HEK293 (cell line): ENCODE results near the gene TCERG1L.

Source experiments
- CTCF ChIA-PET: fragments of 350-600 bp; formaldehyde crosslinking; extraction: SDS; loops from one replicate; lab custom pipeline; 2021; ENCODE audit warnings: antibody characterized with exemption; lab: Yijun Ruan, JAX
- POLR2A ChIA-PET: fragments of 300-600 bp; formaldehyde crosslinking; extraction: SDS; loops from one replicate; lab custom pipeline; 2020; ENCODE audit warnings: antibody characterized with exemption, inconsistent platforms; lab: Yijun Ruan, JAX
- H3K27ac ChIP-seq: fragments of 200-500 bp; sonication (Bioruptor generic); 2 replicates; pipeline ENCODE4 v1.5.1; 2014; ENCODE audit warnings: low read depth, low read length, control low read depth, inconsistent platforms; ENCODE audit errors: extremely low read depth
- H3K36me3 ChIP-seq, 2 experiments: fragments of 200-500 bp in 1 of 2; sonication (Bioruptor generic) in 1 of 2; 1 replicate in 1 of 2; 2 replicates in 1 of 2; pipeline ENCODE4 v1.5.1; 2014 to 2017; ENCODE audit warnings: inconsistent platforms in 2 of 2, low read length in 2 of 2; ENCODE audit not compliant: control insufficient read depth in 2 of 2, insufficient read depth in 1 of 2
- H3K4me1 ChIP-seq: fragments of 200-500 bp; sonication (Bioruptor generic); 2 replicates; pipeline ENCODE4 v1.5.1; 2014; ENCODE audit warnings: mild to moderate bottlenecking, low read length, inconsistent platforms; ENCODE audit not compliant: control insufficient read depth, insufficient read depth
- H3K4me3 ChIP-seq: 2 replicates; pipeline ENCODE4 v1.5.1; 2011; ENCODE audit warnings: low read depth, mild to moderate bottlenecking, control low read depth, low read length, moderate library complexity
- H3K9me3 ChIP-seq: fragments of 200-500 bp; sonication (Bioruptor generic); 2 replicates; pipeline ENCODE4 v1.5.1; 2014; ENCODE audit warnings: low read depth, low read length, inconsistent platforms; ENCODE audit not compliant: control insufficient read depth, insufficient read depth
- TRIM28 ChIP-seq: IDR thresholded peaks from 2 replicates; pipeline ENCODE4 v1.6.1; 2011; ENCODE audit warnings: low read length, control low read depth, borderline replicate concordance
- YY2 ChIP-seq: fragments of 450-650 bp; formaldehyde crosslinking; IDR thresholded peaks from 2 replicates; pipeline ENCODE4 v1.5.1; 2016; ENCODE audit warnings: missing biosample characterization, missing genetic modification characterization
- ZIC2 ChIP-seq: fragments of 450-650 bp; formaldehyde crosslinking; IDR thresholded peaks from 2 replicates; pipeline ENCODE4 v1.5.1; 2016; ENCODE audit warnings: missing biosample characterization, missing genetic modification characterization
- ZNF121 ChIP-seq: fragments of 450-650 bp; formaldehyde crosslinking; IDR thresholded peaks from 2 replicates; pipeline ENCODE4 v1.5.1; 2016; ENCODE audit warnings: missing biosample characterization, missing genetic modification characterization
- ZNF174 ChIP-seq: fragments of 450-650 bp; formaldehyde crosslinking; IDR thresholded peaks from 2 replicates; pipeline ENCODE4 v1.5.0; 2017; ENCODE audit warnings: missing biosample characterization, mild to moderate bottlenecking, missing genetic modification characterization
- ZNF433 ChIP-seq: fragments of 450-650 bp; formaldehyde crosslinking; IDR thresholded peaks from 2 replicates; pipeline ENCODE4 v1.5.1; 2016; ENCODE audit warnings: missing biosample characterization, missing genetic modification characterization, low read depth
- ZNF501 ChIP-seq: fragments of 450-650 bp; formaldehyde crosslinking; IDR thresholded peaks from 2 replicates; pipeline ENCODE4 v1.5.1; 2016; ENCODE audit warnings: missing biosample characterization, missing genetic modification characterization
- ZNF585B ChIP-seq: fragments of 450-650 bp; formaldehyde crosslinking; IDR thresholded peaks from 2 replicates; pipeline ENCODE4 v1.5.1; 2016; ENCODE audit warnings: missing biosample characterization, missing genetic modification characterization
- ZNF624 ChIP-seq: fragments of 450-650 bp; formaldehyde crosslinking; IDR thresholded peaks from 2 replicates; pipeline ENCODE4 v1.5.1; 2017; ENCODE audit warnings: missing biosample characterization, missing genetic modification characterization
- ZNF658 ChIP-seq: fragments of 450-650 bp; formaldehyde crosslinking; IDR thresholded peaks from 2 replicates; pipeline ENCODE4; 2016; ENCODE audit warnings: missing biosample characterization, missing genetic modification characterization
- ZNF76 ChIP-seq: fragments of 450-650 bp; formaldehyde crosslinking; IDR thresholded peaks from 2 replicates; pipeline ENCODE4; 2016; ENCODE audit warnings: low read depth, missing biosample characterization, missing genetic modification characterization, borderline replicate concordance
- ZNF777 ChIP-seq: fragments of 450-650 bp; formaldehyde crosslinking; IDR thresholded peaks from 2 replicates; pipeline ENCODE4 v1.5.1; 2017; ENCODE audit warnings: missing biosample characterization, missing genetic modification characterization, borderline replicate concordance
- ZSCAN16 ChIP-seq: fragments of 450-650 bp; formaldehyde crosslinking; IDR thresholded peaks from 2 replicates; pipeline ENCODE4 v1.5.1; 2016; ENCODE audit warnings: missing biosample characterization, missing genetic modification characterization
- ZSCAN23 ChIP-seq: fragments of 450-650 bp; formaldehyde crosslinking; IDR thresholded peaks from 2 replicates; pipeline ENCODE4 v1.5.1; 2016; ENCODE audit warnings: missing biosample characterization, missing genetic modification characterization
- TF ChIP-seq, protein P1 (sequence below): fragments of 450-650 bp; formaldehyde crosslinking; IDR thresholded peaks from 2 replicates; pipeline ENCODE4 v1.5.1; 2017; ENCODE audit warnings: missing biosample characterization, missing genetic modification characterization
- TF ChIP-seq, protein P2 (sequence below): fragments of 450-650 bp; formaldehyde crosslinking; IDR thresholded peaks from 2 replicates; pipeline ENCODE4 v1.5.1; 2016; ENCODE audit warnings: missing biosample characterization, missing genetic modification characterization
- TF ChIP-seq, protein P3 (sequence below): fragments of 450-650 bp; formaldehyde crosslinking; IDR thresholded peaks from 2 replicates; pipeline ENCODE4 v1.5.1; 2016; ENCODE audit warnings: missing biosample characterization, missing genetic modification characterization
- TF ChIP-seq, protein P4 (sequence below): fragments of 450-650 bp; formaldehyde crosslinking; IDR thresholded peaks from 2 replicates; pipeline ENCODE4 v1.5.1; 2016; ENCODE audit warnings: missing biosample characterization, missing genetic modification characterization

The TCERG1L gene

DNA sequence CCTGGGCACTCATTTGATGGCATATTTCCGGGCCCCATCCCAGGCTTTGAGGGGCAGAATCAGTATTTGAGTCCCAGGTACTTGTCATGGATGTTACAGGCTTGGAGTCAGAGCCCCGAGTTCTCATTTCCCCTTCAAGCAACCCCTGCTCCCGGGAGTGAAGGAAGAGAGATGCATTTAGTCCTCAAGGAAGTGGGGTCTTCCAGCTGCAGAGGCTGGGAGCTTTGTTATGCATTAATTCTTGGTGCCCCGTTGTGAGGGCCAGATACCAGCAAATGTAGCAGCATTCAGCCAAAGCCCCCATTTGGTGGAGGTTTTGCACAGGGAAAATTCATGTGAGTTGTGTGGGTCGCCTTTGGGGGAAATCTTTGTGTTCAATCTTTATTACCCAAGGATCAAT is 38.7 kb upstream of the TCERG1L start (continued):
- TF ChIP-seq ZNF433 (tag by site-specific recombination): no peak

DNA sequence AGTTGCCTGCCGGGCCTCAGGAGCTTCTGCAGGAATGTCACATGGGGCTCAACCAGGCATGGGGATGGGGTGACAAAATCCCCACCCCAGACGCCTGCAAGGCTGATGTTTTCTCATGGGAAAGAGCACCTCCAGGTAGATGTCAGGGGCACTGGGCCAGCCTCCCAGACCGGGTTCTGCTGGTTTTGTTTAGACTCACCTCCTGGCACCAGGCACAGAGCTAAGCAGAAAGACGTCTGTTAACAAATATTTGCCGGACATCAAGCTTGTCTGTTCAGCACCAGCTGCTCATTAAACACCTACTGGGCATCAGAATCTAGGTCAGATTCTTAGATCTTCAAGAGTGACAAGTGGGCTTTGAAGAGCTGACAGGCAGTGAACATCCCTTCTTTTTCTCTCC is 34.9 kb upstream of the TCERG1L start:
- no peak for TF ChIP-seq ZNF624
- TF ChIP-seq, protein P1, sequence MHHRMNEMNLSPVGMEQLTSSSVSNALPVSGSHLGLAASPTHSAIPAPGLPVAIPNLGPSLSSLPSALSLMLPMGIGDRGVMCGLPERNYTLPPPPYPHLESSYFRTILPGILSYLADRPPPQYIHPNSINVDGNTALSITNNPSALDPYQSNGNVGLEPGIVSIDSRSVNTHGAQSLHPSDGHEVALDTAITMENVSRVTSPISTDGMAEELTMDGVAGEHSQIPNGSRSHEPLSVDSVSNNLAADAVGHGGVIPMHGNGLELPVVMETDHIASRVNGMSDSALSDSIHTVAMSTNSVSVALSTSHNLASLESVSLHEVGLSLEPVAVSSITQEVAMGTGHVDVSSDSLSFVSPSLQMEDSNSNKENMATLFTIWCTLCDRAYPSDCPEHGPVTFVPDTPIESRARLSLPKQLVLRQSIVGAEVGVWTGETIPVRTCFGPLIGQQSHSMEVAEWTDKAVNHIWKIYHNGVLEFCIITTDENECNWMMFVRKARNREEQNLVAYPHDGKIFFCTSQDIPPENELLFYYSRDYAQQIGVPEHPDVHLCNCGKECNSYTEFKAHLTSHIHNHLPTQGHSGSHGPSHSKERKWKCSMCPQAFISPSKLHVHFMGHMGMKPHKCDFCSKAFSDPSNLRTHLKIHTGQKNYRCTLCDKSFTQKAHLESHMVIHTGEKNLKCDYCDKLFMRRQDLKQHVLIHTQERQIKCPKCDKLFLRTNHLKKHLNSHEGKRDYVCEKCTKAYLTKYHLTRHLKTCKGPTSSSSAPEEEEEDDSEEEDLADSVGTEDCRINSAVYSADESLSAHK (tag by site-specific recombination): no peak
- TF ChIP-seq ZNF585B (tag by site-specific recombination): no peak
- TF ChIP-seq ZSCAN23 (tag by site-specific recombination): no peak
- TF ChIP-seq YY2 (tag by site-specific recombination): no peak
- no peak for TF ChIP-seq ZNF174 (tag by site-specific recombination)
- TF ChIP-seq, protein P2, sequence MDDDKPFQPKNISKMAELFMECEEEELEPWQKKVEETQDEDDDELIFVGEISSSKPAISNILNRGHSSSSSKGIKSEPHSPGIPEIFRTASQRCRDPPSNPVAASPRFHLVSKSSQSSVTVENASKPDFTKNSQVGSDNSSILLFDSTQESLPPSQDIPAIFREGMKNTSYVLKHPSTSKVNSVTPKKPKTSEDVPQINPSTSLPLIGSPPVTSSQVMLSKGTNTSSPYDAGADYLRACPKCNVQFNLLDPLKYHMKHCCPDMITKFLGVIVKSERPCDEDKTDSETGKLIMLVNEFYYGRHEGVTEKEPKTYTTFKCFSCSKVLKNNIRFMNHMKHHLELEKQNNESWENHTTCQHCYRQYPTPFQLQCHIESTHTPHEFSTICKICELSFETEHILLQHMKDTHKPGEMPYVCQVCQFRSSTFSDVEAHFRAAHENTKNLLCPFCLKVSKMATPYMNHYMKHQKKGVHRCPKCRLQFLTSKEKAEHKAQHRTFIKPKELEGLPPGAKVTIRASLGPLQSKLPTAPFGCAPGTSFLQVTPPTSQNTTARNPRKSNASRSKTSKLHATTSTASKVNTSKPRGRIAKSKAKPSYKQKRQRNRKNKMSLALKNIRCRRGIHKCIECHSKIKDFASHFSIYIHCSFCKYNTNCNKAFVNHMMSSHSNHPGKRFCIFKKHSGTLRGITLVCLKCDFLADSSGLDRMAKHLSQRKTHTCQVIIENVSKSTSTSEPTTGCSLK: no peak
- TF ChIP-seq, protein P3, sequence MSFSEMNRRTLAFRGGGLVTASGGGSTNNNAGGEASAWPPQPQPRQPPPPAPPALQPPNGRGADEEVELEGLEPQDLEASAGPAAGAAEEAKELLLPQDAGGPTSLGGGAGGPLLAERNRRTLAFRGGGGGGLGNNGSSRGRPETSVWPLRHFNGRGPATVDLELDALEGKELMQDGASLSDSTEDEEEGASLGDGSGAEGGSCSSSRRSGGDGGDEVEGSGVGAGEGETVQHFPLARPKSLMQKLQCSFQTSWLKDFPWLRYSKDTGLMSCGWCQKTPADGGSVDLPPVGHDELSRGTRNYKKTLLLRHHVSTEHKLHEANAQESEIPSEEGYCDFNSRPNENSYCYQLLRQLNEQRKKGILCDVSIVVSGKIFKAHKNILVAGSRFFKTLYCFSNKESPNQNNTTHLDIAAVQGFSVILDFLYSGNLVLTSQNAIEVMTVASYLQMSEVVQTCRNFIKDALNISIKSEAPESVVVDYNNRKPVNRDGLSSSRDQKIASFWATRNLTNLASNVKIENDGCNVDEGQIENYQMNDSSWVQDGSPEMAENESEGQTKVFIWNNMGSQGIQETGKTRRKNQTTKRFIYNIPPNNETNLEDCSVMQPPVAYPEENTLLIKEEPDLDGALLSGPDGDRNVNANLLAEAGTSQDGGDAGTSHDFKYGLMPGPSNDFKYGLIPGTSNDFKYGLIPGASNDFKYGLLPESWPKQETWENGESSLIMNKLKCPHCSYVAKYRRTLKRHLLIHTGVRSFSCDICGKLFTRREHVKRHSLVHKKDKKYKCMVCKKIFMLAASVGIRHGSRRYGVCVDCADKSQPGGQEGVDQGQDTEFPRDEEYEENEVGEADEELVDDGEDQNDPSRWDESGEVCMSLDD: no peak
- no peak overlapping the region for H3K27ac ChIP-seq
- POLR2A ChIA-PET: no interaction called here
- H3K4me1 ChIP-seq: no peaks in the 10 kb centered on the region
- no peaks in the 10 kb centered on the region for H3K9me3 ChIP-seq
- CTCF ChIA-PET: no interaction called here
- H3K36me3 ChIP-seq: no peaks in the 10 kb centered on the region
- H3K4me3 ChIP-seq: no peak overlapping the region

DNA sequence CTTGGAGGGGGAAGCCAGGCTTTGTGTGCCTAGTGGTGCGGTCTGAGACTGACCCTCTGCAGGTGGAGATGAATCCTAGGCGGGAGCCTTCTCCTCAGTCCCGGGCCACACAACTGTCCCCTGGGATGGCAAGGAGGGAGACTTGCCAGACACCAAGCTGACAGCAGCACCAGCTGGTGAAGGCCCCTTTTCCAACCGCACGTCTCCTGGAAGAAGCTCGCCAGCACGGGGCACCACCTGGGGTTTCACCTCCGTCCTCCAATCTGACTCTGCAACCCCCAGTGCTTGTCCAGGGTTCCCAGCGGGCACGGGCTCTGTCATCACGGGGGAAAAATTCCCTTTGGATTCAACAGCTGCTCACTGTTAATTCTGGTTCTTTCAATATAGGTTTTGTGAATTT is 34.2 kb upstream of the TCERG1L start:
- H3K36me3 ChIP-seq: no peaks in the 10 kb centered on the region
- H3K4me3 ChIP-seq: no peak overlapping the region
- TF ChIP-seq, protein P4, sequence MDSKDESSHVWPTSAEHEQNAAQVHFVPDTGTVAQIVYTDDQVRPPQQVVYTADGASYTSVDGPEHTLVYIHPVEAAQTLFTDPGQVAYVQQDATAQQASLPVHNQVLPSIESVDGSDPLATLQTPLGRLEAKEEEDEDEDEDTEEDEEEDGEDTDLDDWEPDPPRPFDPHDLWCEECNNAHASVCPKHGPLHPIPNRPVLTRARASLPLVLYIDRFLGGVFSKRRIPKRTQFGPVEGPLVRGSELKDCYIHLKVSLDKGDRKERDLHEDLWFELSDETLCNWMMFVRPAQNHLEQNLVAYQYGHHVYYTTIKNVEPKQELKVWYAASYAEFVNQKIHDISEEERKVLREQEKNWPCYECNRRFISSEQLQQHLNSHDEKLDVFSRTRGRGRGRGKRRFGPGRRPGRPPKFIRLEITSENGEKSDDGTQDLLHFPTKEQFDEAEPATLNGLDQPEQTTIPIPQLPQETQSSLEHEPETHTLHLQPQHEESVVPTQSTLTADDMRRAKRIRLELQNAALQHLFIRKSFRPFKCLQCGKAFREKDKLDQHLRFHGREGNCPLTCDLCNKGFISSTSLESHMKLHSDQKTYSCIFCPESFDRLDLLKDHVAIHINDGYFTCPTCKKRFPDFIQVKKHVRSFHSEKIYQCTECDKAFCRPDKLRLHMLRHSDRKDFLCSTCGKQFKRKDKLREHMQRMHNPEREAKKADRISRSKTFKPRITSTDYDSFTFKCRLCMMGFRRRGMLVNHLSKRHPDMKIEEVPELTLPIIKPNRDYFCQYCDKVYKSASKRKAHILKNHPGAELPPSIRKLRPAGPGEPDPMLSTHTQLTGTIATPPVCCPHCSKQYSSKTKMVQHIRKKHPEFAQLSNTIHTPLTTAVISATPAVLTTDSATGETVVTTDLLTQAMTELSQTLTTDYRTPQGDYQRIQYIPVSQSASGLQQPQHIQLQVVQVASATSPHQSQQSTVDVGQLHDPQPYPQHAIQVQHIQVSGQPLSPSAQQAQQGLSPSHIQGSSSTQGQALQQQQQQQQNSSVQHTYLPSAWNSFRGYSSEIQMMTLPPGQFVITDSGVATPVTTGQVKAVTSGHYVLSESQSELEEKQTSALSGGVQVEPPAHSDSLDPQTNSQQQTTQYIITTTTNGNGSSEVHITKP (tag by site-specific recombination): no peak
- TF ChIP-seq ZNF777 (tag by site-specific recombination) (no peak), ZNF76 (tag by site-specific recombination) (no peak), ZNF121 (tag by site-specific recombination) (no peak), ZIC2 (no peak), ZNF585B (tag by site-specific recombination) (no peak), ZNF658 (tag by site-specific recombination) (no peak), ZNF501 (tag by site-specific recombination) (no peak), TRIM28 (no peak), ZSCAN16 (tag by site-specific recombination) (no peak)
- H3K4me1 ChIP-seq: no peaks in the 10 kb centered on the region
- ChIA-PET POLR2A (no interaction called here), CTCF (no interaction called here)
- H3K27ac ChIP-seq: no peak overlapping the region
- no peaks in the 10 kb centered on the region for H3K9me3 ChIP-seq
